NCI-H526 treated with DMSO at 0.1 percent for 48 hours (cell line): ENCODE measurements around the gene MGRN1.
"Not testable (repeated sequence)": the region's sequence is repeated elsewhere in the genome, so short reads cannot be mapped to it uniquely, and the experiment has no call there.

Experiments
- DNase-seq: peaks from one replicate; lab custom pipeline; 2025; lab: John Stamatoyannopoulos, UW

Gene MGRN1

DNA sequence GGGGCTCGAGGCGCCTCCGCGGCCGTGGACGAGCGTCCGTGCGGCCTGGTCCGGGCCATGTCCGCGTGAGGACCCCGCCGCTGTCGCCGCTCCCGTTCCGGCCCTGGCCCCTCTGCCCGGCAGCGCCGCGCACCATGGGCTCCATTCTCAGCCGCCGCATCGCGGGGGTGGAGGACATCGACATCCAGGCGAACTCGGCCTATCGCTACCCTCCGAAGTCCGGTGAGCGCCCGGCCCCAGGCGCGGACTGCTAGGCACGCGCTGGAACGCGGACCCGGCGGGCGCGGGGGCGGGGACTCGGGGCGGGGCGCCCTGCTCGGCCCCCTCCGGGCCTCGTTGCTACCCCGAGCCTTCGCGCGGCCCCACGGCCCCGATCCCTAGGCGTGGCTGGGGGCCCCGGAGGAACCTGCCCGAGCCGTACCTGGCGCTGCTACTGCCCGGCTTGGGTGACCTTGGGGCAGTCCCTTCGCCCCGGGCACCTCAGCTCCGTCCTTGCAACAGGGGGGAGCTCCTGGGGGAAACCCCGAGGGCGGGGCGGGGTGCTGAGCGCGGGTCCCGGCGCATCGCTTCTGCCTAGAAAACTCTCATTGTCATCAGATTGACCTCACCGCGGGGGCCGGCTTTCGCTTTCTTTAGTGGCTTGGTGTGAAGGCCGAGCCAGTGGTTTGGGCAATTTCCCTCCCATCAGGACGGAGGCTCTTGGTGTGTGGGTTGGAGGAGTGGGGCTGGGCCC, 367 bp downstream of the MGRN1 start:
- peak; percentile 44 for DNase-seq

DNA sequence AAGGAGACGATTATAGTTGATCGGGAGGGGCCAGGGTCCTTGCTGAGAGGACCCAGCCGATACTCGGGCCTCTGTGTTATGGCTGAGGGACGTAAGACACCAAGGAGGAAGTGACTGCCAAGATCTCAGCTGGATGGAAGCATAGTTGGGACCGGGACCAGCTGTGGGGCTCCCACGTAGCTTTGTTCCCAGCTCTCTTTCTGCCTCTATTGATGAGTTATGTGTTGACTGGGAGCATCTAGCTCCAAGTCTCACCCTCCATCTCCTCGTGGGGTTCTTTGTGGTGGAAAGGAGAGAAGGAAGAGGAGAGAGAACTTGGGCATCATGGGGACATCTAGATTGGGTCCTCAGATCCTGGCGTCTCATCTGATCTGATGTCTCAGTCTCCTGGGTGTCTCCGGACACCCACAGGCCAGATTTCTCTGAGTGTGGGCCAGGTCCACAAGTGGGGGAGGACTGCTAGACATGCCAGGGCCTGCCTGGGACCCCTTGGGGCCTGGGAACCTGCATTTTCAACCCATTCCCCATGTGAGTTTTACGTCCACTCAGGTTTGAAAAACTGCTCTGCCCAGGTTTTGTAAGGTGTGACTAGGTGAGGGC, 1.0 kb downstream of the MGRN1 start:
- DNase-seq: no peak

- no peak for DNase-seq
Measured at GRCh38 chr16:4626396-4626795, 1.8 kb downstream of the MGRN1 start.

GRCh38 chr16:4628283-4628682, 3.7 kb downstream of the MGRN1 start:
- no peak for DNase-seq

- DNase-seq: no peak
Measured at GRCh38 chr16:4631444-4631843, 6.8 kb downstream of the MGRN1 start.

DNA sequence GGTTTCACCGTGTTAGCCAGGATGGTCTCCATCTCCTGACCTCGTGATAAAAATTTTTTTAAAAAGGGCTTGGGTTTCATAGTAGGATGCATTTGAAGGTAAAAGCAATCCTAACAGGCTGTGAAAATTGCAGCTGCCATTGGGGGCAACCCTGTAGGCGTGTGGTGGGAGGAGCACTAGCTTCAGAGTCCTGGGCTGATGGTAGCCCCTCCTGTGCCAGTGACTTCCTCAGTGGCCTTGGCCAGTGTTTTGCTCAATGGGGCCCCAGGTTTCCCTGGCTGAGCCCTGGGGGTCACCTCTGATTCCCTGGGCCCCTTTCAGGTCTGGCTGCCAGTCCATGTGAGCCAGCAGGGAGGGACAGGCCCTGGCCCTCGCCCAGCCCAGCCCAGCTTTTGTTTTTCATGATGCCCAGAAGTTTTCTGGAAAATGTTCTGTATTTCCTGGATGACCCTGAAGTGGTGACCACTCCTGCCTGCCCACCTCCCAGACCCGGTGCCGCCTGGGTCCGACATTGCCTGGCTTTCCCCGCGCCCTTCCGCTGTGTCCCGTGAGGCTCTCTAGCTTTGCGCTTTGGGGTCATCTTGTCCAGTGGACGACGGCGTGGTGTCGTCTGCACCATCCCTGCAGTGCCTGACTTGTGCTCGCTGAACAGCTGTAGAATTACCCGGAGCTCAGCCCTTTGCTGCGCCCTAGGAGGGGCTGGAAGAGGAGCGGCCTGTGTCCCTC, 9.4 kb downstream of the MGRN1 start:
- DNase-seq: no peak

- no peak for DNase-seq
Measured at GRCh38 chr16:4634768-4635167, 10.1 kb downstream of the MGRN1 start.

- DNase-seq: no peak
Measured at GRCh38 chr16:4636196-4636595, 11.6 kb downstream of the MGRN1 start.

- DNase-seq: no peak
Measured at GRCh38 chr16:4637501-4638166, 13.0 kb downstream of the MGRN1 start.

GRCh38 chr16:4639899-4640509, 15.4 kb downstream of the MGRN1 start:
- no peak for DNase-seq

DNA sequence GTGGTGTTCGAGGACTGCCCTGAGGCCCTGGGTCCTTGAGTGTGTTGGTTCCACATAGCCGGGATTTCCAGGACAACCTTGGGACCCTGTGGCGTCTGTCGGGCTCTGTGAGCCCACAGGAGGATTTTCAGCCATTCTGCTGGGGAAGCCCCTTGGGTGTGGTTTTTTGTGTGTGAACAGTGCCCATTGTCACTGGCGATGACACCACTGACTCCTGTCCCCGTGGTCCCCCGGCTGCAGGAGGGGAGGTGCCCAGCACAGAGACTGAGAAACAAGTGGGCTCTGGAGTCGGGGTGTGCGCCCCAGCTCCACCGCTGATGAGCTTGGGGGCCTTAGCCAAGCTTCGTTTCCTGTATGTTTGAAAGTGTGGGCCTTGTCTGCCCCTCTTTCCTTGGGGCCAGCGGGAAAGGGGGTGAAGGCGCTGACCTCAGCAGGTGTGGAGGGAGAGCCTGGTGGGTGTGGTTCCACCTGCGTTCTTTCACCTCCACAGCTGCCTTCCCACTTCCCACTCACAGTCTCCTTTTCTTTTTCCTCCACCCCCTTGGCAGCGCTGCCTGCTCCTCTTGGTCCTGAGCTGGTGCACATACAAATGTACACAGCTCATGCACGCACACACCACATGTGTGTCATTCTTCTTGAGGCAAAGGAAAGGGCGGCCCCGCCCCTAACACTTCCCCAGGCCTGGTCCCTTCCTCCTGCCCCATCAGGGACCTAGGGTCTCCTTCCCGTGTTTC, 16.1 kb downstream of the MGRN1 start:
- no peak for DNase-seq

DNA sequence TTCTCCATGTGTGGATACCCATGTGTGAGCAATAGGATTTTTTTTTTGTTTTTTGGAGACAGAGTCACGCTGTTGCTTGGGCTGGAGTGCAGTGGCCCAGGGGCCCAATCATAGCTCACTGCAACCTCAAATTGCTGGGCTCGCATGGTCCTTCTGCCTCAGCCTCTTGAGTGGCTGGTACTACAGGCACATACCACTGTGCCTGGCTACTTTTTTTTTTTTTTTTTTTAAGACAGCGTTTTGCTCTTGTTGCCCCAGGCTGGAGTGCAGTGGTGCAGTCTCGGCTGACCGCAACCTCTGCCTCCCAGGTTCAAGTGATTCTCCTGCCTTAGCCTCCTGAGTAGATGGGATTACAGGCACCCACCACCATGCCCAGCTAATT, 16.7 kb downstream of the MGRN1 start:
- no peak for DNase-seq

- no peak for DNase-seq
Measured at GRCh38 chr16:4641895-4642294, 17.3 kb downstream of the MGRN1 start.

DNA sequence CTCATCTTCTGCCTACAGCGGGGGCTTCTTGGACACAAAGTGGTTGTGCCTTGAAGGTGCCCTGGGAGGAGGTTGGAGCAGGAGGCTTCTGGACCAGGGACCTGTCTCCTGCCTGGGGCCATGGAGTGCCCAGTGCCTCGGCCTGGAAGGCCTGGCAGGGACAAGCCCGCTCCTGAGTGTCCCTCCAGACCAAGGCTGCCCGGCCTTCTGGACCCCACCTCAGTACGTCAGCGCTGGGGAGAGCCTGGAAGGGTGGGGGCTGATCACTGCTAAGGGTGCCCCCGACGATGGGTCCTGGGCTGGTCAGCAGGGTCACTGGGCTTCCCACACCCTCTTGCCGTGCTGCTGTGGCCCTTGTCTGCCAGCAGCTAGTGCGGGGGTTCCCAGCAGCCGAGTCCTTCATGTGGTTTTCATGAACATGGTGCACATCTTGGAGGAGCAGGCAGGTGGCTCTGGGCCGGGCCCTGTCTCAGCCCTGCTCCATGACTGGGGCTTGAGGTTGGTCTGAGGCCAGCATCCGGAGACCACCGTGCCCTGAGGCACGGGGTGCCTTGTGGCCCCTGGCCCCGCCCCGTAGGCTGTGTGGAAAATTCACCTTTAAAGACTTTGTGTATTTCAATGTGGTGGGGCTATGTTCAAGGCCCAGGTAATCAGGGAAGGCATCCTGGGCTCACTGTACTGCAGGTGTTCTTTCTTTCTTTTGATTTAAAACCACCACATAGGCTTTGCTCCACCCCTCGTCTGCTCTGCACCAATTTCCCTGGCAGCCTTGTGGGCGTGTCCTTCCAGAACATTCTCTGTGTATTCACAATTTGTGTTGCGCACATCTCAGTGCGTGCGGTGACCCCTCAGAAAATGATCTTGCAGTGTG, 22.4 kb downstream of the MGRN1 start:
- no peak for DNase-seq

- no peak for DNase-seq
Measured at GRCh38 chr16:4647644-4647980, 23.0 kb downstream of the MGRN1 start.

GRCh38 chr16:4648917-4649316, 24.3 kb downstream of the MGRN1 start:
- no peak for DNase-seq

DNA sequence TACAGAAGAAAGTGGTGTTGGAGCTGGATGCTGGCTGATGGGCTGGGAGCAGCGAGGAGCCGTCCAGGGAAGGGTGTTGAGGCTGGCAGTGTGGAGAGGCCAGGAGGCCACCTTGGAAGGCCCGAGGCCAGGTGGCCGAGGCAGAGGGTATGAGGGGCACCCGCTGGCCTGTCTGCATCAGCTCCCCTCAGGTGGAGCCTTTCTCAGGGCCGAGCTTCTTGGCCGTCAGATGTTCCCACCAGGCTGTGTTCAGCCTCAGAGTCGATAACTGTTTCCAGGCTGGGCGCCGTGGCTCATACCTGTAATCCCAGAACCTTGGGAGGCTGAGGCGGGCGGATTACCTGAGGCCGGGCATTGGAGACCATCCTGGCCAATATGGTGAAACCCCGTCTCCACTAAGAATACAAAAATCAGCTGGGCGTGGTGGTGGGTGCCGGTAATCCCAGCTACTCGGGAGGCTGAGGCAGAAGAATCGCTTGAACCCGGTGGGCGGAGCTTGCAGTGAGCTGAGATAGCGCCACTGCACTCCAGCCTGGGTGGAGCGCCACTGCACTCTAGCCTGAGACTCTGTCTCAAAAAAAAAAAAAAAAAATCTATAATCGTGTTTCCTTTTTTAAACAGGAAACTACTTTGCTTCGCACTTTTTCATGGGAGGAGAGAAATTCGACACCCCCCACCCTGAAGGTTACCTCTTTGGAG, 25.3 kb downstream of the MGRN1 start:
- DNase-seq: no peak

- DNase-seq: not testable (repeated sequence)
Measured at GRCh38 chr16:4650443-4651074, 25.9 kb downstream of the MGRN1 start.

DNA sequence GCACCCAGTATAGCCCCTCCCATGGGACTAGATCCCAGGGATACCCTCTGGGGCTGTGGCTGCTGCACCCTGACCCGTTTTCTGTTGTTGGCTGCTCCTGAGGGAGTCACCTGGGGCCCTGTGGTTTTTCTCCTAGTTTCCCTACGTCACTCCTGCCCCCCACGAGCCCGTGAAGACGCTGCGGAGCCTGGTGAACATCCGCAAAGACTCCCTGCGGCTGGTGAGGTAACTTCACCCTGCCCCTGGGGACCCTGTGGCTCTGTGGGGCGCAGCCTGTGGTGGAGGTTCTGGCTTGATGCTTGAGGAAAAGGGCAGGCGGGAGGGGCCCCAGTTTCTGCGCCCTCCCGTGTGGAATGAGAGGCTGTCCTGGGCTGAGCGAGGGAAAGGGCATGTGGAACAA, 27.2 kb downstream of the MGRN1 start:
- no peak for DNase-seq

- no peak for DNase-seq
Measured at GRCh38 chr16:4652561-4652960, 27.9 kb downstream of the MGRN1 start.
